ENCODE results near the gene GFRA1. TPM values are rescaled to one million over a fixed set of nuclear protein-coding genes. Genes with fewer than 3 reads are reported as not detected.

Gene GFRA1
- total and polyA plus RNA-seq, 2 of the 8 experiments (the other 6 are each of a cell fraction or from before 2014, with no cell fraction given) = 1.1 to 2.0 TPM

DNA sequence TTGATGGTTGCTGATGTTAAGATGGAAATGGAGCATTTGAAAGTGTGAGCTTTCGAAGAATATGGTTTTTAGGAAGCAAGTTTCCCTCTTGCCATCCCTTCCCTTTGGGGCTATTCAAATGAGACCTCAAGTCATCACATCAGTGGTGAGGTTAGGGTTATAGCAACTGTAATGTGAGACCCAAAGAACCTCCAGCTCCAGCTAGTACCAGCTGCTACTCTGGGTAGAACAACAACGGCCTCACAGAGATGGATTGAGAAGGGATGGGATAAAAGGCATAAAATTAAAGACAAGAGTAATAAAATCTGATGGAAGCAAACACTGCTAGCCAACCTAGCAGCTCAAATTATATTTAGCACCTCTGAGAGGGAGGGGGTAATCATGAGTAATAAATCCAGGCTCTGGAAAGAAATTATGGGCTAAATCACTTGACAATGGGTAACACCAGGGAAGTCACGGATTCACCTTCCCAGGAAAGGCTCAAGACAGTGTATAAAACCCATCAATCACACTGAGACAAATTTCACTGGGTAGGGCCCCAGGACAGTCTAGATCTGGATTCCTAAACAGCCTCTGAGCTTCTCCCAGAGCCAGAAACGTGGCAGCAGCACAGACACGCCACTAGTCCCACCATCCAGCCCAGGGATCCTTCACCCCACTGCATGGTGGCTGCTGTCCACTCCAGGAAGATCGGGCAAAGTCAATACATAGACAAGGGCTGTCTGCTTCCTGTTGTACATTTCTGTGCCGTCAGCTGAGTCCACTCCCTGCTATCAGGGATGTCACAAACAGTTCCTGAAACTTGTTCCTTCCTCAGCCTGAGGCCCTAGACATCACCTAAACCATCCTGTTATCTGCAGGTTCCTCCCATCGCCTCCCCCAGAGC lies 151.1 kb downstream of the GFRA1 start (continued):
- TF ChIP-seq USF2 (IDR thresholded peaks at IDR 0.05; ENCODE audit: low read length) (no peak), SP4 (IDR thresholded peaks at IDR 0.05; ENCODE audit: low read length) (no peak), SIN3A (conservative IDR thresholded peaks at IDR 0.05 in 1 of 2, IDR thresholded peaks at IDR 0.05 in 1 of 2; ENCODE audit: low read depth in 1 of 2, low read length in 2 of 2) (no peak)
